ENCODE results near the gene CD99L2. TPM values are rescaled to one million over a fixed set of nuclear protein-coding genes. Genes with fewer than 3 reads are reported as not detected.
"Not testable (repeated sequence)": the region's sequence is repeated elsewhere in the genome, so short reads cannot be mapped to it uniquely, and the experiment has no call there.

Gene CD99L2
- total RNA-seq, 1 donor = 46.9 TPM

DNA sequence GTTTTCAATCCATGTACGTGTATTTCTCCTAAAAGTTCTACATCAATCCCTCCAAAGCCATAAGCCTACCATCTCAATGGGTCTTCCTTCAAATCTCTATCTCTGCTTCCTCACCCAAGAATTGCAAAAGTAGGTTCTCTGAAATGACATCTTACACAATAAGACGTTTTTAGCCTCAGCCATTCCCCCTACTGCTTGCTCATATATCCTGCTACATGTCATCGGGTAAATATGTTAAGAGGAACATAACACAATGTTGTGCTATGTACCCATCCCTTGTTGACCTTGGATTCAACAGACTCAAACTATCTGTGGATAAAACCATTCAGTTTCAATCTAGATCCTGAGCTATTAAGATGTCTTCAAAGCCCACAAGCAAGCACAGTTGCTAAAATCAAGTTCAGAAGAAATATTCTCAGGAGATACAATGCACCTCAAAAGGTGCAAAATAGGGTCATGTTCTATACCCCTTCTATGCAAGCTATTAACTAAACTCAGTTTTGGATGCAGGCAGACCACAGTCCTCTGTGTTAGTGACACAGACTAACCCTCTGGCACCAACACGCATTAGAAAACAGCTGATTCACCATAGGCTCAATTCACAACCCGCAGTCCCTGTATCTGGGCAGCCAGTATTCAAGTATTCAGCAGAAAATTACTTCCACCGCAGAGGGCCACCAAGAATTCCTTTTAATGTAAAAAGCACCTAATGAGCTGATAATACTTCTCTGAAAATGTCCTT, 56.8 kb downstream of the CD99L2 start:
- TF ChIP-seq, protein P1, sequence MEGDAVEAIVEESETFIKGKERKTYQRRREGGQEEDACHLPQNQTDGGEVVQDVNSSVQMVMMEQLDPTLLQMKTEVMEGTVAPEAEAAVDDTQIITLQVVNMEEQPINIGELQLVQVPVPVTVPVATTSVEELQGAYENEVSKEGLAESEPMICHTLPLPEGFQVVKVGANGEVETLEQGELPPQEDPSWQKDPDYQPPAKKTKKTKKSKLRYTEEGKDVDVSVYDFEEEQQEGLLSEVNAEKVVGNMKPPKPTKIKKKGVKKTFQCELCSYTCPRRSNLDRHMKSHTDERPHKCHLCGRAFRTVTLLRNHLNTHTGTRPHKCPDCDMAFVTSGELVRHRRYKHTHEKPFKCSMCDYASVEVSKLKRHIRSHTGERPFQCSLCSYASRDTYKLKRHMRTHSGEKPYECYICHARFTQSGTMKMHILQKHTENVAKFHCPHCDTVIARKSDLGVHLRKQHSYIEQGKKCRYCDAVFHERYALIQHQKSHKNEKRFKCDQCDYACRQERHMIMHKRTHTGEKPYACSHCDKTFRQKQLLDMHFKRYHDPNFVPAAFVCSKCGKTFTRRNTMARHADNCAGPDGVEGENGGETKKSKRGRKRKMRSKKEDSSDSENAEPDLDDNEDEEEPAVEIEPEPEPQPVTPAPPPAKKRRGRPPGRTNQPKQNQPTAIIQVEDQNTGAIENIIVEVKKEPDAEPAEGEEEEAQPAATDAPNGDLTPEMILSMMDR (IDR thresholded peaks at IDR 0.05; ENCODE audit: insufficient read depth, low read length) = no peak
- H3K4me3 ChIP-seq (ENCODE audit: low read depth, low read length) = no peak overlapping the region
- DNase-seq (ENCODE audit: low read depth) = peak; percentile 15

GRCh38 chrX:150837845-150838244, 60.6 kb downstream of the CD99L2 start:
- H3K4me3 ChIP-seq (ENCODE audit: low read depth, low read length) = no peak overlapping the region
- TF ChIP-seq, protein P1 (IDR thresholded peaks at IDR 0.05; ENCODE audit: insufficient read depth, low read length) = no peak
- no peak for DNase-seq (ENCODE audit: low read depth)

- no peak overlapping the region for H3K4me3 ChIP-seq (ENCODE audit: low read depth, low read length)
- no peak for DNase-seq (ENCODE audit: low read depth)
- TF ChIP-seq, protein P1 (IDR thresholded peaks at IDR 0.05; ENCODE audit: insufficient read depth, low read length) = no peak
These were observed 63.8 kb downstream of the CD99L2 start for GRCh38 chrX:150834695-150835094.

GRCh38 chrX:150833454-150834056, 64.9 kb downstream of the CD99L2 start:
- no peak overlapping the region for H3K4me3 ChIP-seq (ENCODE audit: low read depth, low read length)
- DNase-seq (ENCODE audit: low read depth) = peak; percentile 32
- TF ChIP-seq, protein P1 (IDR thresholded peaks at IDR 0.05; ENCODE audit: insufficient read depth, low read length) = no peak

- no peak for DNase-seq (ENCODE audit: low read depth)
- H3K4me3 ChIP-seq (ENCODE audit: low read depth, low read length) = no peak overlapping the region
- TF ChIP-seq, protein P1 (IDR thresholded peaks at IDR 0.05; ENCODE audit: insufficient read depth, low read length) = no peak
These were observed 66.6 kb downstream of the CD99L2 start for GRCh38 chrX:150831863-150832262.

DNA sequence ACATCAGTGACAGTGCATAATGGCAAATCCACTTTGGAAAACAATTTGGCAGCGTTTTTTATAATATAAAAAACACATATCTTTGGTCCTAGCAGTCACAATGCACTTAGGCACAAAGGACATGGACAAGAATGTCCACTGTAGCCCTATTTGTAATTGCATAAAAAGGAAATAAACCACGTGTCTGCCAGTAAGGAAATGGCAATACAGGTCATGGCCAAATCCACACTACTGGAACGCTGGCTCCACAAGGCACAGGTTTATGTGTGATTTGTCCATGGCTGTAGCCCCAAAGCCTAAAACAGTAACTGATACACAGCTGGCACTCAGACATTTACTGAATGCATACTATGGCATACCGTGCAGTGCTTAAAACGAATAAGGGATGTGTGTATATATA, 69.7 kb downstream of the CD99L2 start:
- TF ChIP-seq, protein P1 (IDR thresholded peaks at IDR 0.05; ENCODE audit: insufficient read depth, low read length) = no peak
- no peak overlapping the region for H3K4me3 ChIP-seq (ENCODE audit: low read depth, low read length)
- no peak for DNase-seq (ENCODE audit: low read depth)

DNA sequence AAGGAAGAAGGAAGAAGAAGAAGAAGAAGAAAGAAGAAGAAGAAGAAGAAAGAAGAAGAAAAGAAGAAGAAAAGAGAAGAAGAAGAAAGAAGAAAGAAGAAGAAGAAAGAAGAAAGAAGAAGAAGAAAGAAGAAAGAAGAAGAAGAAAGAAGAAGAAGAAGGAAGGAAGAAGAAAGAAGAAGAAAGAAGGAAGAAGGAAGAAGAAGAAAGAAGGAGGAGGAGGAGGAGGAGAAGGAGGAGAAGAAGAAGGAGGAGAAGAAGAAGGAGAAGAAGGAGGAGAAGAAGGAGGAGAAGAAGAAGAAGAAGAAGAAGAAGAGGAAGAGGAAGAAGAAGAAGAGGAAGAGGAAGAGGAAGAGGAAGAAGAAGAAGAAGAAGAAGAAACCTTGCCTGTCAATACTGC, 74.1 kb downstream of the CD99L2 start:
- DNase-seq (ENCODE audit: low read depth); H3K4me3 ChIP-seq (ENCODE audit: low read depth, low read length): not testable (repeated sequence)

DNA sequence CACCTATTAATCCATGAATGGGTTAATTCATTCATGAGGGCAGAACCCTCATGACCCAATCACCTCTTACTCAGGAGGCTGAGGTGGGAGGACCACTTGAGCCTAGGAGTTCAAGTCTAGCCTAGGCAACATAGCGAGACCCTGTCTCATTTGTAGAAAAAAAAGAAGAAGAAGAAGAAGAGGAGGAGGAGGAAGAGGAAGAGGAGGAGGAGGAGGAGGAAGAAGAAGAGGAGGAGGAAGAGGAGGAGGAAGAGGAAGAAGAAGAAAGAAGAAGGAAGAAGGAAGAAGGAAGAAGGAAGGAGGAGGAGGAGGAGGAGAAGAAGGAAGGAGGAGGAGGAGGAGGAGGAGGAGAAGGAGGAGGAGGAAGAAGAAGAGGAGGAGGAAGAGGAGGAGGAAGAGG, 74.6 kb downstream of the CD99L2 start:
- DNase-seq (ENCODE audit: low read depth); H3K4me3 ChIP-seq (ENCODE audit: low read depth, low read length): not testable (repeated sequence)

Measured in fibroblast of the aortic adventitia (primary cell).